ENCODE data around the gene XYLT1. TPM values are rescaled to one million over a fixed set of nuclear protein-coding genes. Genes with fewer than 3 reads are reported as not detected.

Gene XYLT1
- polyA plus RNA-seq, 4 donors, result 6.9 to 8.0 (median 7.2) TPM

DNA sequence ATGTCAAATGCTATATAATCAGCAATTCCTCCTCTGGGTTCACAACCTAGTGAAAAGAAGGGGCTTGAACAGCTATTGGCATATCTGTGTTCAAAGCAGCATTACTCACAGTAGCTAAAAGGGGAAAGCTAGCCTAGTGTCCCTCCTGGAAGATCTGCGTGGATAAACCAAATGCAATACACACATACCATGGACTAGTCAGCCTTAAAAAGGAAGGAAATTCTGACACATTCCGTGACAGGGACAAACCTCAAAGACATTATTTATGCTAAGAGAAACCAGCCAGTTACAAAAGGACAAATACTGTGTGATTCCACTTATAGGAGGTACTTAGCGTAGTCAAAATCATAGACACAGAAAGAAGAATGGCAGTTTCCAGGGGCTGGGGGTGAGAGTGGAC lies 90.1 kb downstream of the XYLT1 start:
- DNase-seq (ENCODE audit: low read depth in 4 of 4, low spot score in 2 of 4), result no peak

DNA sequence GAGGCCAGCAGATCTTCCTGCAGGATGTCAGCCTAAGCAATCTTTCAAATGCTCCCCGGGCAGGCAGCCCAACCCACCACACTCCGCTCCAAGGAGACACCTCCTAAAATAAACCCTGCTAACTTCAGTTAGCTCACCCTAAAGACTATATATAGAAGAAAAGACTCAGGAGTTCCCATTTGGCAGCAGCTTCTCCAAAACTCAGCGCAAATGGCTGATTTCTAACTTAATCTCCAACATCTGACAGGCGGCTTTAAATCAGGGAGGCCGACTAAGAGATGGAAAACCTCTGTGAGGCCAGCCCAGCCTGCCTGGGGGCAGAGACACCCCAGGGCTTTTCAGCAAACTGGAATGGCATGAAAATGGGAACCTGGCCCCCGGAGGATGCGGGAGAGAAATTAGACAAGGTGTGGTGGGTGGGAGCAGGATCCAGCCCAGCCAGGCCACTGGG lies 91.6 kb downstream of the XYLT1 start:
- DNase-seq (ENCODE audit: low read depth in 4 of 4, low spot score in 2 of 4), result no peak

DNA sequence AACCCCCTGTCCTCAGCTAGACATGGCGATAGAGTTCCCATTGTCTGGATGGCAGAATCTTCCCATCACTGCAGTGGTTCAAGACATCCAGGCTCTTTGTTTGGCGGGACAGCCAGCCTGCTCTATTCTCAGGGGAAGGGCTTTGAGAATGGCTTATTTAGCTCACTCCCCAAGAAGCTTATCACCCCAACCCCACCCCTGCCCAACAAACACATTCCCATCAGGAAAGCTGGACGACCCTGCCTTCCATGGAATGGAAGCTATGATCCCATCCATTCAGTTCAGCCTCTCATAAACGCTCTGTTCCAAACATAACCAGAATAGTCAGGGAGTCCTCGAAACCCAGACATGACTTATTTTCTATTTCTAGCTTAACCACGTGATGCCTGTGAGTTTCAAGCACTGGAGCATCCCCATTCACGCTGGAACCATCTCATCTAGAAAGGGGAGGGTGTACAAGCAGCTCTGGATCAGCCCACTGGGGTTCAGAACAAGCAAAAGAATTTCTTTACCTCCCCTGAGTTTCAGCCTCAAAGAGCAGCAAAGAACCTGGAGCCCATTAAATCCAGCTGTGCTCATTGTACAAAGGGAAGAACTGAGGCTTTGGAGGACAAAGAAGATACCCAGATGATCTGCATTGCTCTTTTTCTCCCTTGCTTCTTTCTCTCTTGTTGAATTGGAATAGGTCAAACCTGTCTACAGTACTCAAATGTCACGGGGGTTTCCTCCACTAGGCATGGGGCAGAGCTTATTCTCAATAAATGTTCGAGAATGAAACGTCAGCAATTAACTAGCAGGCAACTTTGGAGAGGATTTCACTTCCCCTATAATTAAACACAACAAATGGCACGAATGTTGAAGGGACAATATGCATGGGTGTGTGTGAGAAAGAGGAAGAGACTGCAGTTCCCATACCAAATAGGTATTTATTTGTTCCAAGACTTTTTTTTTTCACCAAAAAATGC lies 93.1 kb downstream of the XYLT1 start:
- no peak for DNase-seq (ENCODE audit: low read depth in 4 of 4, low spot score in 2 of 4)

DNA sequence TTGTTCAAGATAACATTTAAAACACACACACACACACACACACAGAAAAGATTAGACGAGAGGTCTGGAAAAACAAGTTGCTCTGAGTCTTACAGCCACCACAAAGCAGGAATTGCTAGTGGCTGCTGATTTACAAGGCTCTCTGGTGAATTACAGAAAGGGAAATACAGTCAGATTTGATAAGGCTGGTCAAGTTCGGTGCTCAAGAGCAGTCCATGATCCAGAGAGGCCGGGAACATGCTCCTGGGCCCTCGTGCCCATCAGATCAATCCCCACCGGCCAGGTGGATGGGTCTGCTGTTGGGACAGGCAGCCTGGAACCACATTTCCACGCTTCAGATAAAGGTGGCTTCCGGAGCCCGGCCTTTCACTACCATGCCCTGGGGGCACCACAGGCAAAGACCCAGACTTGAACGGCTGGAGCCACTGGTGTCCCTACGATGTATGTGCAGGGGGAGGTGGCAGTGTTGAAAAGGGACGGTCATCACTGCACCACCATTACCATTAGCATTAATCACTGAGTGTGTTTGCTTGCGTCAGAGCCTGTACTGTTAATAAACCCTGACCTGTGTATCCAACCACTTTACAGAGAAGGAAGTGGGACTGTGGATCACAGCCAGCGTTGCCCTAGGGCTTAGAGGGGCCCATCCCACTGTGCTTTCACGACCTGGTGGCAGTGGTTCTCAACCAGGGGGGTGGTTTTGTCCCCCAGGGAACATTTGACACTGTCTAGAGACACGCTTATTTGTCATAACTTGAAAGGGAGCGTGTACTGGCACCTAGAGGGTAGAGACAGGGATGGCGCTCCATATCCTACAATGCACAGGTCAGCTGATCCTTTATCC lies 95.1 kb downstream of the XYLT1 start:
- DNase-seq (ENCODE audit: low read depth in 4 of 4, low spot score in 2 of 4), result no peak

DNA sequence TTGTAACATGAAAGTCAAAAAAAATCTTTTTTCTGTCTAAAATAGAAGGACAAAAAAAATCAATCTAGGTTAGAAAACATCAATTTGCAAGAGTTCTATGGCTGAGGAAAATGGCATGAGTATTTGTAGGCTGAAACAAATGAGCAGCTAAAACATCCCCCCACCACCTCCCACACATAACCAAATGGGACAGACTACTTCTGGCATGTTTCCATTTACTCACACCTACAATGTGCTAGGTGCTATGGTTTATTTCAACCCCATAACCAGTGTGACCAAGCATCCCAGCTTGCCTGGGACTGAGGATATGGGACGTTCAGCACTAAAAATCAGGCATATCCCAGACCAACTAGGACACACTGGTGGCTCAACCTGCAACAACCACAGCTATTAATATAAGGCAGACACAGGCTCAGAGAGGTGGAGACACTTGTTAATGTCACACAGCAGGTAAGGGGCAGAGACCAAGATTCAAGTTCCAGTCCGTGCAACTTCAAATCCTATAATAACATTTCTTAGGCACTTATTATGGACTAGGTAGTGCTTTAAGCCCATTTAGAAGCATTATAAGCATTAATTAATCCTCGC lies 96.0 kb downstream of the XYLT1 start:
- no peak for DNase-seq (ENCODE audit: low read depth in 4 of 4, low spot score in 2 of 4)

DNA sequence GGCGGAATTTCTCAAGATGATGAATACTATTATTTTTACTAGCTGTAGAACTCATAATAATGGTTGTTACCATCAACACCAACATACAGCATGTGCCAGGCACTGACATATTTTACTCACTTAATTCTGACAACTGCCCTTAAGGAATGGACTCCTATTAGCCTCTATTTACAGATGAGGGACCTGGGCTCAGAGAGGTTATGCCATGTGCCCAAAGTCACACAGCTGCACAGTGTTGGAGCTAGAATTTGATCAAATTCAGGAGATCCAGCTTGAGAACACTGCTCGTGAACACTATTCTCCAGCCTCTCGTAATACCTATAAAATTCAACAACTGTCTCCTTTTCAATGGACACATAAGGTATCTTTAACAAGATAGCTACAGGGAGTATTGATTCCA lies 97.2 kb downstream of the XYLT1 start:
- DNase-seq (ENCODE audit: low read depth in 4 of 4, low spot score in 2 of 4), result no peak

DNA sequence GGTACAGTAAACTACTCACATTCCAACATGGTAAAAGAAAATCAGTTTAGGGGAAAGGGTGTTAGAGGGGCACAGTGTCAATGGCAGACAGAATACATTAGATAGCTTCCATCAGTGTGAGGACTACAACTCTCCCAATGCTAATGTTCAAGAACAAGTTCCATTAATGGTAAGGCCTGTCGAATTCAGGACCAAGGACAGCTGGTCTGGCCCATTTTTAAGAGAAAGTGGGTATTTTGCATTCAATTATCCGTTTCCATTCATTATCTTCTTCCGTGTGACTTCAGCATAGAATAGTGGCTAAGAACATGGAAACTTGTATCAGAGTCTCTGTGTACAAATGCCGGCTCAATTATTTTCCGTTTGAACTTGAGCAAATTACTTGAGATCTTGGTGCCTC lies 98.4 kb downstream of the XYLT1 start:
- no peak for DNase-seq (ENCODE audit: low read depth in 4 of 4, low spot score in 2 of 4)

DNA sequence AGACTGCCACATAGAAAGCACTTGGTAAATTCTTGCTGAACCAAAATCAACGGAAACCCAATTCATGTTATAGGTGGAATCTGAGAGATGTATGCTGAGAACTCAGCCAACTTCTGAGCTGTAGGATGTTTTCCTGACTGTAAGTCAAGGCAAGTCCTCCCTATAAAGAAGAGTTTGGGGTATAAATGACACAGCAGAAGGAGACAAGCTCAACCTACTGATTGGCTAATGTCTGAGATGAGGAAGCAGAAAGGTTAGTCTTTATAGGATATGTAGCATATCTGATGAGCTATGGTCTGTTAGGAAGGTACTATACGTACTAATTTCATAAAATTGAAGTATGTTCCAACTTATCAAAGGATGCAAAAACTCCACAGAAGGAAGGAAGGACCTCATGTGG lies 99.5 kb downstream of the XYLT1 start:
- no peak for DNase-seq (ENCODE audit: low read depth in 4 of 4, low spot score in 2 of 4)

DNA sequence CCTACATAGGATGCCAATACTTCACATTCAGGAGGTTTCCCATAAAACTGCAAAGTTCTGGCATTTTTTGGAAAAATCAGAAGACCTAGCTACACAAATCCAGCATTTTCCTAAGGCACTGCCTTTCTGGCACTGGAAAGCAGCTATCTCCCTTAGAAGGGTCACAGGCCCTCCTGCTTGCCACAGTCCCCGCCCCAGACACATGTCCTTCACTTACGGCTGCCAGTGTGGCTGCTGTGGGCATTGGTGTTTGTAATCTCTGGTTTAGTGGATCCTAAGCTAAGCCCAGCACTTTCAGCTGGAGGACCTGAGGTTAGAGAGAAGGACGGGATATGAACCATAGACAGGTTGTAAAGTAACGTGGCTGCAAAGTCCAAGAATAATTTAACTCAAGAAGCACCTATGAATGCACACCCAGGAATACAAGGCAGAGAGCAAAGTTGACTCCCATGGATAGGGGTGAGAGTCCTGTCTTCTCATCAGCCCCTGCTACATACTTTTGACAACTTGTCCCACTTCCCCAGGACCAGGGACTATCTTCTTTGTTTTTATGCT lies 100.0 kb downstream of the XYLT1 start:
- no peak for DNase-seq (ENCODE audit: low read depth in 4 of 4, low spot score in 2 of 4)

DNA sequence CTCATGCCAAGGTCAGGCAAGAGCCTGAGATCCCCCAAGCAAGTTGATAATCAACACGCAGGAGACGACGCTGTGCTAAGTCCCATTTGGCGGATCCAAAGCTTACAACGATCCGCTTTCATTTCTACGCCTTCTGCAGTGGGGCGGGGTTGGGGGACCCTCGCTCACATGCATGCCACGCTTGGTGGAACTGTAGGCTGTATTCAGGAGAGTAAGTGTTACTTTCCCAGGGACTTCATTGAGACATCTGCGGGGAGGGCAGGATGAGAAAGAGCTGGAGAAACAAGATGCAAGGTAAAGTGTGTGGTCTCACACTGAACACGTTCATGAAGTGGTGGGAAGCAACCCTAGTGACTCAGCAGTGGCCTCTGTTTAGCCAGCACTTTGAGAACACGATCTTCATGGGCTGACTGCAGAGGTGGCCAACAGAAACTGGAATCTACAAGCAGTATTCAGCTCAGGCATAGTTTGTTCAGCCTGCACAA lies 100.5 kb downstream of the XYLT1 start:
- no peak for DNase-seq (ENCODE audit: low read depth in 4 of 4, low spot score in 2 of 4)

DNA sequence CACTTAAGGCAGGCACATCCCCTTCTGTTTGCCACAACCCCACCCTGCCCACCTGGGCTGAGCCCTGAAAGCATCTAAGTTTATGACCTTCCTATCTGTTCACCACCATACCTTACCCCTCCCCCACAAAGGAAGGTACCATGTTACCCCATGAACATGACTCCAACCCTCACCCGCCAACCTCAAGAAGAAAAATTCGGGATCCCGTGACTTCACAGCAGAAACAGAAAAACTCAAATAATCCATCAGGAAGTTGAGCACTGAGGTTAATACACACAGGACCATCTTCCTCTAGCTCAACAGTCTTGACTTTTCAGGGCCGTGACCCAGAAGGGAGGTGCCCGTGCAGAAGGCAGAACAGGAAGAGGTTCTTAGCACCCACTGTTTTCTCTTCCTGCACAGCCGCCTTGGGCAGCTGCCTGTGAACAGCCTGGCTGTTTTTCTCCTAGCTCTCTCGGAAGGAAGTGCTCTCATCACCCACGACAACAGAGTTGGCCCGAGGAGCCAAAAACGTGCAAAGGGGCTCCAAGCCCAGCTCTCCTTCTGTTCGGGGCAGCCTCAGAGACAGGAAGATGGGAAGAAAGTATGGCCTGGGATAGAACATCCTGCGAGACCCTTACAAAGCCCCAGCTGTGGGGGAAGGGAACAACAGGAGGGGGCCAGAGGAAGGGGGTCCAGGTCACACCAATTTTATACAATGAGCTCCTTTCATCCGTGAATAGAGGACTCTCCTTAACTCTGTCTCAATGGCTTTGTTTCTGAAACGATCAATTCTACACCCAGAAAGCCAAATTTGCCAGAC lies 101.1 kb downstream of the XYLT1 start:
- no peak for DNase-seq (ENCODE audit: low read depth in 4 of 4, low spot score in 2 of 4)

DNA sequence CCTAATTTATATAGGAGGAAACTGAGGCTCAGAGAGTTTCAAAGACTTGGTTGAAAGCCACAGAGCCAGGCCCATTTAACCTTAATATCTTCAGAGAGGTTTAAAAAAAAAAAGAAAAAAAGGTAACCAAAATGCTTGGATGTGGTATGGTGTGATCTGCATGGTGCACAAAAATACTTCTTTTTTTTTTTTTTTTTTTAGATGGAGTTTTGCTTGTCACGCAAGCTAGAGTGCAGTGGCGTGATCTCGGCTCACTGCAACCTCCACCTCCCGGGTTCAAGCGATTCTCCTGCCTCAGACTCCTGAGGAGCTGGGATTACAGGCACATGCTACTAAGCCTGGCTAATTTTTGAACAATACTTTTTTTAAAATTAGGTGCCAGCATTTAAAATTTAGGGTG lies 101.8 kb downstream of the XYLT1 start:
- no peak for DNase-seq (ENCODE audit: low read depth in 4 of 4, low spot score in 2 of 4)

DNA sequence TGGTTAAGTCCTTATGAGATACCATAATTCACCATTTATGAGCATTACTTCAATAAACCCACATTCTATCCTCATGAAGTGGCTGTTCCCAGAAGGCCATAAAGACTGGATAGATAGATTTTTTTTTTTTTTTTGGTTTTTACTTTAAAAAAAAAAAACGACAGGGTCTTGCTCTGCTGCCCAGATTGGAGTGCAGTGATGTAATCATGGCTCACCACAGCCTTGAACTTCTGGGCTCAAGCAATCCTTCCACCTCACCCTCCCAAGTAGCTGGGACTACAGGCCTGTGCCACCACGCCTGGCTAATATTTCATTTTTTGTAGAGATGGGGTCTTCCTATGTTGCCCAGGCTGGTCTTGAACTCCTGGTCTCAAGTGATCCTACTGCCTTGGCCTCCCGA lies 102.3 kb downstream of the XYLT1 start:
- DNase-seq (ENCODE audit: low read depth in 4 of 4, low spot score in 2 of 4), result no peak

DNA sequence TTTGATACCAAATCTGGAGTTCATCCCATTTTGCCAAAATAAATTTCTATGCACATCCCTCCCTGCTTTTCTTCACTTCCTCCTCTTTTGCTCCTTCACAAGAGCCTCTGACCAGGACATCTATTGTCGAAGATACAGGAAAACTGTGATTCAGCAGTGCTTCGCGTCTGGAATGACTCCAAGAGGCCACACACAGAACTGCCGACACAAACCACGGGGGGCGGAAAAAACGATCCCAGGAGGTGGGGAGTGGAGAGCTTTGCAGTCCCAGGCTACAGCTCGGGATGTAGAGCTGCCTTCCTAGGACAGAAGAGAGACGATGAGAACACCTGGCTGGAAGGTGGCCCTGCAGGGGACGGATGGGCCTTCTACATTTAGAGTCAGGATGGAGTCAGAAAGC lies 102.8 kb downstream of the XYLT1 start:
- DNase-seq (ENCODE audit: low read depth in 4 of 4, low spot score in 2 of 4), result no peak

DNA sequence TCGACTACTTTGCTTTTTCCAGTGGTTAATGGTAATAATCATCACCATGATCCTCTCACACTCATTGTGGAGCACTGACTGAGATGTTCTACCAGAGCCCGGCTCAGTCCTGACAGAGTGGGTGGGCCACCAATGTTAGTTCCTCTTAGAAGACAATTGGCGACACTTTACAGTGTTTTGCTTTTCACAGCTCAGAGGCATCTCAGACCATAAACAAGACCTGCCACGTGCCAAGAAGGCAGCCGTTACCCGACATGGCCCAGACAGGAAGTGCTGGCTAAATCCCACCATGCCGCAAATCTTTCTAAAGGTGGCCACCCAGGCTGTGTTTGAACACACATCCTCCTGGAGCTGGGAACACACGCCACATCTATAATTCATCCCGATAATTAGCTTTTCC lies 103.7 kb downstream of the XYLT1 start:
- no peak for DNase-seq (ENCODE audit: low read depth in 4 of 4, low spot score in 2 of 4)

DNA sequence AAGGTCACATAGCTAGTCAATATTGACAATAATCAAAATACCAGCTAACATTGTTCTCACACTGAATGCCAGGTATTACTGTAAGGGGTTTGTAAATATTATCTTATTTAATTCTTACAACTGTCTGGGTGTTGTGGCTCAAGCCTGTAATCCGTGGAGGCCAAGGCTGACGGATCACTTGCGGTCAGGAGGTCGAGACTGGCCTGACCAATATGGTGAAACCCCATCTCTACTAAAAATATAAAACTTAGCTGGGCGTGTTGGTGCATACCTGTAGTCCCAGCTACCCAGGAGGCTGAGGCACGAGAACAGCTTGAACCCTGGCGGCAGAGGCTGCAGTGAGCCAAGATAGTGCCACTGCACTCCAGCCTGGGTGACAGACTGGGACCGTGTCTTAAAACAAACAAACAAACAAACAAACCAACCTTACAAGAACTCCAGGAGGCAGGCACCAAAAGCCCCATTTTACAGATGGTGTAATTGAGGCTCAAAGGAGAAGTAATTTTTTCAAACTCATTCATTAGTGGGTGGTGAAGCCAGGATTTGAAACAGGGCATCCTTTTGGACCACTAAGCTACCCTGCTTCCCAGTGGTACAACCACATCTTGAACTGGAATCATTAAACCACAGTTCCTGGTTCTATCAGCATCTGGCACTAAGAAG lies 104.3 kb downstream of the XYLT1 start:
- DNase-seq (ENCODE audit: low read depth in 4 of 4, low spot score in 2 of 4), result no peak

DNA sequence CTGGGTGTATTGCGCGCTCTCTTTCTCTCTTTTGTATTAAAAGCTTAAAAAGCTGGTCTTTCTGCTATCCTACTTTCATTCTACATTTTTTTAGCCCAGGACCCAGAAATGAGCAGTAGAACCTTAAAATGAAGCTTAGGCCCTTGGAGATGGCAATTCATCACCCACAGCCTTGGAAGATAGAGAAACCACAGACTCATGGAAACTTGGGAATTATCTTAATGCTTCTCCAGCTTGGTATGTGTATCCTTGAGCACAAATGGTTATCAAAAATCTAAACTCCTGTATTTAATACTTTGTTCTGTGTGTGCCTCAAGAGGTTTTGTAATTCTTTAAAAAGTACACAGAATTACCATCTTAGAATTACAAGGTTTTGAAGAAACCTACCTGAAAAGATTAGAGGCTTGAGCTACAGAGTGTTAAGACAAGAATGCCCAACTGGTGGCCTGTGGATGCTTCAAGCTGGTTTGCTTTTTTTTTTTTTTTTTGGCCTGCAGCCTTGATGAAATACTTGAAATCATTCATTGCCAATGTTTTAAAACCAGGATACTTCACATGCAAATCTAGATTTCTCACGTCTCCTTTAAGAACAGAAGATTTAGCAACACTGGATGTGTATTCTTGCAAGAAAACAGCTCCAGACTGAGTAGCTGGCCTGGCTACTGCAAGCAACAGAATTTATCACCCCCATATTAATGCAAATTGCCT lies 105.0 kb downstream of the XYLT1 start:
- no peak for DNase-seq (ENCODE audit: low read depth in 4 of 4, low spot score in 2 of 4)

DNA sequence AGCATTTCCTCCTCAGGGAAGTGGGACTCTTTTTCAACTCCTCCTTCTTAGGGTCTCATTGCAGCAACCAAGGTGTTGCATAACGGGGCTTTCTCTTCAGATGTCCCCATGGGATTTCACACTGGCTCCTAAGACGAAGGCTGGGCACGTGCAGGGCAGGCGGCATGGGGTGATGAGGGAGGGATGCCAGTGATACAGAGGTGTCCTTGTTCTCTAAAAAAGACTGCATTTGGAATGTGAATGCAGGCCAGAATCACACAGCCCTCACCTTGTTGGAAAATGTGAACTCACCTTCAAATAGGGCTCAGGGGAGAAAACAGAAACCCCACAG lies 105.6 kb downstream of the XYLT1 start:
- no peak for DNase-seq (ENCODE audit: low read depth in 4 of 4, low spot score in 2 of 4)
